Mucosa of stomach (tissue), 1 donor: ENCODE data around the gene HSP90AA1.
"Not testable (repeated sequence)": the region's sequence is repeated elsewhere in the genome, so short reads cannot be mapped to it uniquely, and the experiment has no call there.

Experiments used
- H3K27me3 ChIP-seq: one replicate; pipeline ENCODE4 v1.7.0; 2013; ENCODE audit warnings: mild to moderate bottlenecking, low read length; ENCODE audit not compliant: control insufficient read depth, insufficient read depth
- H3K36me3 ChIP-seq: one replicate; pipeline ENCODE4 v1.7.0; 2013; ENCODE audit warnings: low read length; ENCODE audit not compliant: control insufficient read depth, insufficient read depth
- H3K4me1 ChIP-seq: one replicate; pipeline ENCODE4 v1.7.0; 2013; ENCODE audit warnings: mild to moderate bottlenecking, low read length; ENCODE audit not compliant: control insufficient read depth, insufficient read depth
- H3K4me3 ChIP-seq: one replicate; pipeline ENCODE4 v1.7.0; 2013; ENCODE audit warnings: low read length
- H3K9ac ChIP-seq: one replicate; pipeline ENCODE4 v1.7.0; 2013; ENCODE audit warnings: mild to moderate bottlenecking, low read length, moderate library complexity
- H3K9me3 ChIP-seq: one replicate; pipeline ENCODE4 v1.7.0; 2013; ENCODE audit warnings: mild to moderate bottlenecking, low read length, moderate library complexity; ENCODE audit not compliant: control insufficient read depth
- donor health status: Pancreatic carcinoma.

The HSP90AA1 gene

DNA sequence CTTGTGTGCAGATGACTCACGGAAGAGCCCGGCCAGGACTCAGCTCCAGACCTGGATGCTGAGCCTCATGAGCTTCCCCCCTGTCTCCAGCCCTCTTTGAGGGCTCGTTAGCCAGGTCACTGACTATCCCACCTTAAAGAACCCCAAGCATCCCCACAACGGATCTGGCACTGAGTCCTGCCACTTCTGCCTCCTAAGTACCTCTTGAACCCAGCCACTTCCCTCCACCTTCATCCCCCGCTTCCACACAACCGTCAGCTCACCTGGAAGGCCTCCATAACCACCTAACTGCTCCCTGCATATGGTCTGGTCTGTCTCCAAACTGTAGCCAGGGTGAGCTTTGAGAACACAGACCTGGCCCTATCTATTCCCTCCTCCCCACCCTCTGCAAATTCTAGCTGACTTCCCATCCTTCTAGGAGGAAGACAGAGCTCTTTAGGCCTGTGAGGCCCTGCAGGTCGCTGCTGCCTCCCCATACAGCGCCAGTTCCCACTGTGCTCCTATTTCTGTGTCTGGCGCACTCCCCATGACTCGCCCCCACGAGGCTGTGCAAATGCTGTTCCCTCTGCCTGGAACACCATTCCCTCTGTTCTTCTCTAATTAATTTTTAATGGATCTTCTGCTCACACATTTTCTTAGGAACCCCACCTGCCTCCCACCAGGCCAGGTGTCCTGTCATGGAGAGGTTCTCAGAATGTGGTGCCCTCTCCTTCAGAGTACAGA, 2.9 kb upstream of the HSP90AA1 start:
- peaks cover 17% of the 10 kb centered on the region for H3K4me1 ChIP-seq
- H3K9me3 ChIP-seq: no peaks in the 10 kb centered on the region
- H3K36me3 ChIP-seq: no peaks in the 10 kb centered on the region
- H3K4me3 ChIP-seq: no peak overlapping the region
- H3K9ac ChIP-seq: no peak overlapping the region
- no peaks in the 10 kb centered on the region for H3K27me3 ChIP-seq

DNA sequence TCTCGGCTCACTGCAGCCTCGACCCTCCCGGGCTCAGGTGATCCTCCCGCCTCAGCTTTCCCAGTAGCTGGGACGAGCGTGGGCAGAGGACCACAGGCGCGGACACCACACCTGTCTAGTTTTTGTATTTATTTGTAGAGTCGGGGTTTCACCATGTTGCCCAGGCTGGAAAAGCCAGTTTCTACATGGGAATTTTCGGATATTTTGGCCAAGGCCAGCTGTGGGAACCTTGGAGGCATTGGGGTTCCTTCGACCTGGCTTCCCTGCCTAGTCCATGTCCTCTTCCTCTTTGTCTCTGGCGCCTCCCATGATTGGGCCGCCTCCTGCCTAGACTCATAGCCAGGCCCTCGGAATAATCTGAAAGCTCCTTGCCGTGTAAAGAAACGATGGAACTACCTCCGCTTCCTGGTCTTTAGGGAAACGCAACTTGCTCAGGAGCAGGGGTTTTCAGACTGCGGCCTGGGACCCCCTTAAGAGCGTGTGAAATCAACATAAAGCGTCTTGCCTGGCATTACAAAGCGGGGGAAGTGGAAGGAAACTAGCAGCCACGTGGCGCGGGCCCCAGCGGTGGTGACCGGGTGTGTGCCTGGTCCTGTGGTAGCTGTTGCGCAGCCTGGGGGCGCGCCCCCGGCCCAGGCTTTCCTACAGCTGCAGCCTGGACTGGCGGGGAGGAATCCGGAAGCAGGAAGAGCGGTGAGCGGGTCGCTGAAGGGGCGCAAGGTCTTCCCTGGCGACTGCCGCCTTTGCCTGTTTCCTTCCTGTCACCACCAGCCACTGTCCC, 1.4 kb upstream of the HSP90AA1 start:
- Histone ChIP-seq H3K4me3 (peak overlapping the region; percentile 55), H3K36me3 (peaks cover 2% of the 10 kb centered on the region), H3K4me1 (peaks cover 25% of the 10 kb centered on the region), H3K27me3 (no peaks in the 10 kb centered on the region), H3K9me3 (no peaks in the 10 kb centered on the region), H3K9ac (peak overlapping the region; percentile 92)

DNA sequence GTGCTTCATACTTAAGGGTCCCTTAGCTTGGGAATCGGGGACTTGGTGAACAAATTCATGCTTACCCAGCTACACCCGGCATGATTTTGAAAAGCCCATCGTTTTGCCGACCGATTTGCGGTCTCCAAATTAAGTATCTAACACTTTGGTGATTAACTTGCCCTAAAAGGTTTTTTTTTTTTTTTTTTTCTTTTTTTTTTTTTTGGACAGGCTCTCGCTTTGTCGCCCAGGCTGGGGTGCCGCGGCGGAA, 843 bp upstream of the HSP90AA1 start:
- H3K4me1 ChIP-seq: peaks cover 25% of the 10 kb centered on the region
- peak overlapping the region; percentile 80 for H3K4me3 ChIP-seq
- H3K36me3 ChIP-seq: peaks cover 7% of the 10 kb centered on the region
- peak overlapping the region; percentile 92 for H3K9ac ChIP-seq
- no peaks in the 10 kb centered on the region for H3K27me3 ChIP-seq
- no peaks in the 10 kb centered on the region for H3K9me3 ChIP-seq

DNA sequence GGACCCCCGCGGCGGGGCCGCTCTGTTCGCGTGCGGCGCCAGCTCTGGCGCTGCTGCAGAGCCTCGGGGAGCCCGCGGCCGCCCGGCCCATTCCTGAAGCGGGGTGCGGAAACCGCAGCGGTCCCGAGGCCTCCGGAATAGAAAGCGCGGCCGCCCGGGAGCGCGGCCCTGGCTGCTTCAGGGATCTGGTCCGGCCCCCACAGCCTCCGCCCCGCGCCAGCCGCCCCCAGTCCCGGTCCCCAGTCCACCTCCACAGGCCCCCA, 204 bp downstream of the HSP90AA1 start:
- Histone ChIP-seq H3K9me3 (no peaks in the 10 kb centered on the region), H3K36me3 (peaks cover 9% of the 10 kb centered on the region), H3K4me3 (no peak overlapping the region), H3K4me1 (peaks cover 25% of the 10 kb centered on the region), H3K27me3 (no peaks in the 10 kb centered on the region), H3K9ac (peak overlapping the region; percentile 97)

DNA sequence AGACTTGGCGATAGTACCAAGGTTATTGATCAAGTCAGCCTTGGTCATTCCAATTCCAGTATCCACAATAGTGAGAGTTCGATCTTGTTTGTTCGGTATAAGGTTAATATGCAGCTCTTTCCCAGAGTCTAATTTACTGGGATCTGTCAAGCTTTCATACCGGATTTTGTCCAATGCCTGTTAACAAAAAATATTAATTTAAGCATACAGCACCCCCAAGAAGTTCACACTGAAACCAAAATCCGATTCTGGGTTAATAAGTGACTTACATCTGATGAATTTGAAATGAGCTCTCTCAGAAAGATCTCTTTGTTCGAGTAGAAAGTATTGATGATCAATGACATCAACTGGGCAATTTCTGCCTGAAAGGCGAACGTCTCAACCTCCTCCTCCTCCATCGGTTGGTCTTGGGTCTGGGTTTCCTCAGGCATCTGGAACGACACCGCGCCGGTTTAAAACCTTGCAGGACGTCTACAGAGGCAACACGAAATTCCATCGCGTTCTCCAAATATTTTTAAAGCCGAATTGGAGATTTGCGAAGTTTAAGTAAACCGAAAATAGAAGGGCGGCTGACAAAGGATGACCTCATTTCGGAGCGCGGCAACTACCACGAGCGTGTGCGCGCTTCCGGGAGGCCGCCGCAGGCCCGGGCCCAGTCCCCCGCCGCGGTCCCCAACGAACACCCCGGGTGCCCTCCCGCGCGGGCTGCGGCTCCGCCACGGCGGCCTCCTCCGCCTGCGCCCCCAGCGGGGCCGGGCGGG, 716 bp downstream of the HSP90AA1 start:
- Histone ChIP-seq H3K27me3 (no peaks in the 10 kb centered on the region), H3K36me3 (peaks cover 9% of the 10 kb centered on the region), H3K4me3 (peak overlapping the region; percentile 65), H3K4me1 (peaks cover 25% of the 10 kb centered on the region), H3K9ac (peak overlapping the region; percentile 97), H3K9me3 (no peaks in the 10 kb centered on the region)

DNA sequence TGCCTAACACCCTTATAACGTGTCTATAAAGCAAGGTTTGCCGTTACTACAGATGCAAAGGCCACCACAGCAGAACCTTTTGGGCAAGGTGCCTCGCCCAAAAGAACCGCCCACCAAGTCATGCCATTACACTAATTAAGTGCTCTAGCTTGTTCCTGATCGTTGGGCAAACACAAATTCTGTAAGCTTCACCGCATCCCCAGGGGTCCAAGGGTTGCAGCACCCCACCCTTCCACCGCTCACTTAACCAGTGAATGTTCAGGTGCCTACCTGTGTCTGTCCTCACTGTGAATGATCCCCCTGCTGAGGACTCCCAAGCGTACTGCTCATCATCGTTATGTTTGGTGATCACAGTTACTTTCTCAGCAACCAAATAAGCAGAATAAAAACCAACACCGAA, 1.4 kb downstream of the HSP90AA1 start:
- peaks cover 9% of the 10 kb centered on the region for H3K36me3 ChIP-seq
- H3K4me3 ChIP-seq: peak overlapping the region; percentile 65
- no peaks in the 10 kb centered on the region for H3K9me3 ChIP-seq
- no peaks in the 10 kb centered on the region for H3K27me3 ChIP-seq
- H3K9ac ChIP-seq: peak overlapping the region; percentile 97
- peaks cover 25% of the 10 kb centered on the region for H3K4me1 ChIP-seq

DNA sequence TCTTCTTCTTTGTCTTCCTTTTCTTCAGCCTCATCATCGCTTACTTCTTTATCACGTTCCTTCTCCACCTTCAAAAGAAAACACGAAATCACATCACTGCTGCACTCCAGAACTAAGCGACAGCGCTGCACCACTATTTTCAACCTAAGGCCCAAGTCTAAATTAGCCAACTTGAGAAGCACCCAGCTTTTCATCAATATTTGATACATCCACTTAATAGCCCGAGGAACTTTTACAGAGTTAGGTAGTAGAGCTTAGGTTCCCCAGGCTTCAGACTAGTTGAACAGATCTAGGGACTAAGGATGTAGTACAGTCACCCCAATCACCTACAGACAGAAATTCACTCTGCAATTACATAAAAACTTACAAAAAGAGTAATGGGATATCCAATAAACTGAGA, 1.9 kb downstream of the HSP90AA1 start:
- peaks cover 25% of the 10 kb centered on the region for H3K4me1 ChIP-seq
- H3K4me3 ChIP-seq: no peak overlapping the region
- H3K9me3 ChIP-seq: no peaks in the 10 kb centered on the region
- peak overlapping the region; percentile 97 for H3K9ac ChIP-seq
- no peaks in the 10 kb centered on the region for H3K27me3 ChIP-seq
- peaks cover 9% of the 10 kb centered on the region for H3K36me3 ChIP-seq

DNA sequence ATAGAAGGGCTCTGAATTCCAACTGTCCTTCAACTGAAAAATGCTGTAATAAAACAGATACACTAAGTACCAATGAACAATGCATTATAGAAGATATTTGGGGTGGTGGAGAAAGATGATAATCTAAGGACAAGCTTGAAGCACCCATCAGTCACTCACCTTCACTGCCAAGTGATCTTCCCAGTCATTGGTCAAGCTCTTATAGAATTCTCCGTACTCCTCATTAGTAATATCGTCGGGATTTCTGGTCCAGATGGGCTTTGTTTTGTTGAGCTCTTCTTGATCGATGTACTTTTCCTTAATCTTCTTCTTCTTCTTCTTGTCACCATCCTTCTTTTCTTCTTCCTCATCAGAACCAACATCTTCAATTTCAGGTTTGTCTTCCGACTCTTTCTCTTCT, 2.3 kb downstream of the HSP90AA1 start:
- H3K4me3 ChIP-seq: not testable (repeated sequence)

DNA sequence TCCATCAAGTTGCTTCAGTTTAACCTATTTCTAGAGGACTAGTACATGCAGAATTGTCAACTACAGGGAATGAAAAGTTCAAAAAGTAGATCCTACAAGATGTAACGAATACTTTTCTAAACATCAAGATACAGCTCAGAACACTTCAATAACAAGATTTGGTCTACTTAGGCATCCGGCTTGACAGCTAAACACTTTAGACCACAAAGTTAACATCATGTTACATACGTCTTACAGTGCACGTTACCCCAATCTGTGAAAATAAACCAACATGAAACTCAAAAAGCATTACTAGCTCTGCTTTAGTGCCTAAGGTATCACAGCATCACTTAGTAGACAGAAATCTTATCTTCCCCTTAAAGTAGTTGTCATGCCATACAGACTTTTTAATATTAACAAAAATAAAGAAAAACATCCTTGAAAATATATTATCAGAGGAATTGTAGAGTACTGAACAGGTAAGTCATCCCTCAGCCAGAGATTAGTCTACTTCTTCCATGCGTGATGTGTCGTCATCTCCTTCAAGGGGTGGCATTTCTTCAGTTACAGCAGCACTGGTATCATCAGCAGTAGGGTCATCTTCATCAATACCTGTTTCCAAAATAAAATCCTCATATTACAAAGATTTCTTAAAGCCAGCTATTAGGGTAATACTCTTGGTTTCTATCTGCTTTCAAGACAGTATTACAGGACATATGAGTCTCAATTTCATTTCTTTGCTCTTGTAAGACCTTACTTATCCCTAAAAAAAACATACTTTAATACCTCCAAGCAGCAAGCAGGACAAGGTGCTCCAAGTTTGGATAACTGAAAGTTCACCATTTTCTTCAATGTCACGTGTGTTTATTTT, 5.4 kb downstream of the HSP90AA1 start:
- H3K9me3 ChIP-seq: no peaks in the 10 kb centered on the region
- H3K4me1 ChIP-seq: peaks cover 16% of the 10 kb centered on the region
- no peak overlapping the region for H3K9ac ChIP-seq
- no peaks in the 10 kb centered on the region for H3K27me3 ChIP-seq
- peaks cover 9% of the 10 kb centered on the region for H3K36me3 ChIP-seq
- H3K4me3 ChIP-seq: no peak overlapping the region

More for the DNA sequence above, 2.3 kb downstream of the HSP90AA1 start:
- Histone ChIP-seq H3K9ac (peak overlapping the region; percentile 97), H3K4me1 (peaks cover 25% of the 10 kb centered on the region)
- H3K36me3 ChIP-seq, H3K27me3 ChIP-seq, H3K9me3 ChIP-seq: not testable (repeated sequence)

DNA sequence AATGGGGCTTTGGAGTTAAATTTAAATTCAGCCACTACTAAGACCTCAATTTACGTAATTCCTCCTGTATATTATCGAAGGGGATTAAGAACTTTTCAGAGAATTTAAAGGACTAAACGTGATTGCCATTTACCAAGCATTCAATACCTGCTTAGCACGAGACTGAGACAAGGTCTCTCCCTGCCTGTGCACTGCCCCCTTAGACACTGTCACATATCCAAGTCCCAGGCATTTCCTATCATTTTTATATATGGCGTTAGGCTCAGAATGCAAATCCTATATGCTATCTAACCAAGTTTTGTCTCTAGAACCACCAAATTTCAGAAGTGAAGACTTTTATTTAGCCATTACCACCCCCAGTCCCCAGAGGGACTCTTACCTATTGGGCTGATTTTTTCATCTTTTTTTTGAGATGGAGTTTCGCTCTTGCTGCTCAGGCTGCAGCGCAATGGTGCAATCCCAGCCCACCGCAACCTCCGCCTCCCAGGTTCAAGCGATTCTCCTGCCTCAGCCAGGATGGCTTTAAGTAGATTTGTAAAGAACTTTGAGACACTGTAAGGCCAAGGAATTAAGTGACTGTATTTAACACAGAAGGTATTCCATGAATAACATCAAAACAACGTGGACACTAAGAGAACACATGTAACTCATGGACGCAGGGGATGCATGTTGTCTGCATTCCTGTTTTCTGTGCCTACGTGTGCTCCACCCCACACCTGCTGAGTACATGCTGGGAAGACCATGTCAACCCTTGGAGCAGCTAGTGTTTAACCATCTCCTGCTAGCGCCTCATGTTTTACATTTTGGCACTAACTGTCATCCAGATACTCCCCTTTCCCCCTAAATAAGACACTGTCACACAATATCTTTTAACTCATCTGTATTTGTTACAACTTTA, 6.4 kb downstream of the HSP90AA1 start:
- H3K4me1 ChIP-seq: peaks cover 15% of the 10 kb centered on the region
- H3K36me3 ChIP-seq: peaks cover 9% of the 10 kb centered on the region
- H3K9me3 ChIP-seq: no peaks in the 10 kb centered on the region
- H3K27me3 ChIP-seq: no peaks in the 10 kb centered on the region
- no peak overlapping the region for H3K9ac ChIP-seq
- no peak overlapping the region for H3K4me3 ChIP-seq

DNA sequence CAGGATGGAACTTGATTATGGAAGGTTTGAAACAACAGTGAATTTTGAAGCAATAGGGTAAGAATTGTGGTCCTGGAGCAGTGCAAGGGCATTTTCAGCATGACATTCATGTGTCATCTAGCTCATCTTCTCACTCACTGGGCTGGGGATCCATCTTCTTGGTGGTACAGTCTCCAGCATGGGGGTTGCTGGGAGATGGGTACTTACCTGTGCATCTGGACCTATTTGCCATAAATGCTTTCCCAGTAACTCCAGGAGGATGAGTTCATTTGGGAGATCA, 7.2 kb downstream of the HSP90AA1 start:
- no peaks in the 10 kb centered on the region for H3K9me3 ChIP-seq
- H3K4me3 ChIP-seq: no peak overlapping the region
- peaks cover 7% of the 10 kb centered on the region for H3K4me1 ChIP-seq
- no peak overlapping the region for H3K9ac ChIP-seq
- H3K36me3 ChIP-seq: peaks cover 9% of the 10 kb centered on the region
- H3K27me3 ChIP-seq: no peaks in the 10 kb centered on the region
